Loucy (cell line): ENCODE measurements around the gene KIF4A.

Source experiments
- CTCF ChIP-seq: fragments of 200-600 bp; sonication (generic); conservative IDR thresholded peaks from 2 replicates; pipeline ENCODE4 v1.5.1; 2014; ENCODE audit warnings: mild to moderate bottlenecking, antibody characterized with exemption, low read length
- EZH2phosphoT487 ChIP-seq: fragments of 200-600 bp; IDR thresholded peaks from 2 replicates; pipeline ENCODE4 v1.6.1; 2018; ENCODE audit warnings: antibody characterized with exemption, mild to moderate bottlenecking, moderate library complexity, borderline replicate concordance

DNA sequence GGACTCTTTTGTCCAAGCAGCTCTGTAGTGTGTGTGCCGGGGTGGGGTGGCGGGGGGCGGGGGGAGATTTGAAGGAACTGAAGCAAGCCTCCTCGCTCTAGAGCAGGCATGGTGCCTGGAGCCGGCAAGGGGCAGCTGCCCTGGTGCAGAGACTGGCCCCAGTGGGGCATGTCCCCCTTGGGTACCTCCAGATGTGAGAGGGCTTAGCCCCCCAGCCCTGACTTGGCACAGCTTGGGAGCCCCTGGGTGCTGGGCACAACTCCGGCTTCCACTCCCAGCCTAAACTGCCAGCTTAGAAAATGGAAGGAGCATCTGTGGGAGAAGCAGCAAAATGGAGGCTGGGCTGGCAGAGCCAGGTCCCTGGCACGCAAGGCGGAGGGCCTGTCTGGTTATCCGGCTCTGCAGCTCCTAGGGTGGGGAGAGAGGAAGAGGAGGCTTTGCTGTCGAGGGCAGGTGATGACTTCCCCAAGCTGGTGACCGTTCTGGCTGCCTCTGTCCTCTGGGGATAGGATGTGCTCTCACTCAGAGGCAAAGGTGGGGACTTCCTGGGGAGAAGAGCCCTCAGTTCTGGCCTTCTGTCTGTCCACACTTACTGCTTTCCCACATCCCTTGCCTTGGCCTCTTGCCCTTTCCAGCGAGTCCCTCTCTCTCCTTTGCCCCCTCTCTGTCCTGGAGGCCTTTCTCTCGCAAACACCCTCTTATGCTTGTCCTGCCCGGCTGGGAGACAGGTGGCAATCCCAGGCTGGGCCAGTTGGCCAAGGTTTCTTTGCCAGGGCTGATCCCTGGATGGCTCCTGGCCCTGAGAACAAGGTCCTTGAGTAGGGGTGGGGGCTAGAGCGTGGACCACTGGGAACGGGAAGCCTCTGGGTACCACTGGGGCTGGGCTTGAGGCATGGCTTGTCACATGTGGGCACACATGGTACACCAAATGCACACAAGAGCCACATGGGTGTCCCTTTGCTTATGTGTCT lies 156.8 kb downstream of the KIF4A start:
- TF ChIP-seq CTCF (no peak), EZH2phosphoT487 (no peak)
